OCI-LY1 (cell line): Measurements from ENCODE around the gene NINJ2.

Experiments
- EZH2 ChIP-seq: fragments of 200-600 bp; sonication (generic), shearing (Covaris generic); IDR thresholded peaks from 2 replicates; pipeline ENCODE4 v1.8.0; 2017; ENCODE audit warnings: borderline replicate concordance, mixed run types, mild to moderate bottlenecking, antibody characterized with exemption, low read length, moderate library complexity, mixed read lengths
- TF ChIP-seq, protein P1 (sequence below): fragments of 200-600 bp; sonication (generic), shearing (Covaris generic); IDR thresholded peaks from 2 replicates; pipeline ENCODE4 v1.5.1; 2017; ENCODE audit warnings: mild to moderate bottlenecking, antibody characterized with exemption, low read length, moderate library complexity, mixed read lengths

DNA sequence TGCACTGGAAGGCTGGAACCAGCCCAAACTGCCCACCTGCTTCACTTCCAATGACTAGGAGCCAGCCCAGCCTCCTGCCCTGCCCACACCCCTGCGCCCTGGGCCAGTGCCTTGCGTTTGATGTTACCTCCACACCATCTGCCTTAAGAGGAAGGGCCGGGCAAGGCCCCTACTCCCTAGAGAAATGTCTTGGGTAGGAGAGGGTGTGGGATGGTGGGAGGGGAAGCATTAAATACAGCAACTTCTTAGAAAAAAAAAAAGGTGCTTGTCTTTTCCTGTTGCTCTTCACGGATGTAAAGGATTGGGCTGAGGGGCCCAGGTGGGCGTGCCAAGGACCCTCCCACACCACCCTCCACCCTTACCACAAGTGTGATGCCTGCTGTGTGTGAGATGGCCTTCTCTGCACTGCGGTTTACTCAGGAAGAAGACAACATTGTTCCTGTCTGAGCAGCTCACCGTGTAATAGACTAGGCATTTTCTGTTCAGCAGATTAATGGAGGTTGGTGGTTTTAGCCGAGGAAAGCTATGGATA, 99.9 kb downstream of the NINJ2 start:
- no peak for TF ChIP-seq EZH2
- TF ChIP-seq, protein P1, sequence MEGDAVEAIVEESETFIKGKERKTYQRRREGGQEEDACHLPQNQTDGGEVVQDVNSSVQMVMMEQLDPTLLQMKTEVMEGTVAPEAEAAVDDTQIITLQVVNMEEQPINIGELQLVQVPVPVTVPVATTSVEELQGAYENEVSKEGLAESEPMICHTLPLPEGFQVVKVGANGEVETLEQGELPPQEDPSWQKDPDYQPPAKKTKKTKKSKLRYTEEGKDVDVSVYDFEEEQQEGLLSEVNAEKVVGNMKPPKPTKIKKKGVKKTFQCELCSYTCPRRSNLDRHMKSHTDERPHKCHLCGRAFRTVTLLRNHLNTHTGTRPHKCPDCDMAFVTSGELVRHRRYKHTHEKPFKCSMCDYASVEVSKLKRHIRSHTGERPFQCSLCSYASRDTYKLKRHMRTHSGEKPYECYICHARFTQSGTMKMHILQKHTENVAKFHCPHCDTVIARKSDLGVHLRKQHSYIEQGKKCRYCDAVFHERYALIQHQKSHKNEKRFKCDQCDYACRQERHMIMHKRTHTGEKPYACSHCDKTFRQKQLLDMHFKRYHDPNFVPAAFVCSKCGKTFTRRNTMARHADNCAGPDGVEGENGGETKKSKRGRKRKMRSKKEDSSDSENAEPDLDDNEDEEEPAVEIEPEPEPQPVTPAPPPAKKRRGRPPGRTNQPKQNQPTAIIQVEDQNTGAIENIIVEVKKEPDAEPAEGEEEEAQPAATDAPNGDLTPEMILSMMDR: no peak
